ENCODE measurements around the gene INS. TPM values are rescaled to one million over a fixed set of nuclear protein-coding genes. Genes with fewer than 3 reads are reported as not detected.

INS gene
- total RNA-seq, 1 experiment from 2014 or later: not detected

DNA sequence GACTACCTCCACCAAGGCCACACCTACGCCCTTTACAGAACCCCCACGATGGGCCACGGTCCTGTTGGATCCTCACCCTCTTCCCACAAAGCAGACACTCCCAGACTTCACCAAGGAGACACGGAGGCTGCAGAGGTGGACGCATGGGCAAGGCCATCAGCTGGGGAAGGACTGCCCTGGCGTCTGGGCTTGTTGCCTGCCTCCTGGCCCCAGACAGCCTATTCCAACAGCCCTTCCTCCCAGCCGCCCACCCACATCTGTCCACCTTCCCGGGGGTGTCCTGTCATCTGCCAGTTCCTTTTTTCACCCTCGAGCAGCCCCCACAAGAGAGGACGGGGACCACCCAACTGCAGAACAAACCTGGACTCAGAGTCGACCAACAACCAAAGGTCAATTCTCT is 39.5 kb upstream of the INS start:
- no peaks in the 10 kb centered on the region for H3K9me3 ChIP-seq (ENCODE audit: low read depth, low read length, poor library complexity, severe bottlenecking)
- DNase-seq (ENCODE audit: low spot score): no peak
- no peak overlapping the region for H3K27ac ChIP-seq (ENCODE audit: low read depth, low read length, poor library complexity, severe bottlenecking)
- BruUV-seq (replicated peaks): no TSS peak
- intact Hi-C loops (cut with micrococcal nuclease; ENCODE audit: unreplicated experiment): no loop called here
- CTCF ChIA-PET: no interaction called here
- H3K4me3 ChIP-seq (ENCODE audit: low read depth, low read length, poor library complexity, severe bottlenecking): no peak overlapping the region
- H3K27me3 ChIP-seq (replicated peaks; ENCODE audit: insufficient read depth, low read depth, low read length, poor library complexity): no peaks in the 10 kb centered on the region
- H3K36me3 ChIP-seq (ENCODE audit: insufficient read depth, low read length, poor library complexity, severe bottlenecking): no peaks in the 10 kb centered on the region
- TF ChIP-seq, protein P1, sequence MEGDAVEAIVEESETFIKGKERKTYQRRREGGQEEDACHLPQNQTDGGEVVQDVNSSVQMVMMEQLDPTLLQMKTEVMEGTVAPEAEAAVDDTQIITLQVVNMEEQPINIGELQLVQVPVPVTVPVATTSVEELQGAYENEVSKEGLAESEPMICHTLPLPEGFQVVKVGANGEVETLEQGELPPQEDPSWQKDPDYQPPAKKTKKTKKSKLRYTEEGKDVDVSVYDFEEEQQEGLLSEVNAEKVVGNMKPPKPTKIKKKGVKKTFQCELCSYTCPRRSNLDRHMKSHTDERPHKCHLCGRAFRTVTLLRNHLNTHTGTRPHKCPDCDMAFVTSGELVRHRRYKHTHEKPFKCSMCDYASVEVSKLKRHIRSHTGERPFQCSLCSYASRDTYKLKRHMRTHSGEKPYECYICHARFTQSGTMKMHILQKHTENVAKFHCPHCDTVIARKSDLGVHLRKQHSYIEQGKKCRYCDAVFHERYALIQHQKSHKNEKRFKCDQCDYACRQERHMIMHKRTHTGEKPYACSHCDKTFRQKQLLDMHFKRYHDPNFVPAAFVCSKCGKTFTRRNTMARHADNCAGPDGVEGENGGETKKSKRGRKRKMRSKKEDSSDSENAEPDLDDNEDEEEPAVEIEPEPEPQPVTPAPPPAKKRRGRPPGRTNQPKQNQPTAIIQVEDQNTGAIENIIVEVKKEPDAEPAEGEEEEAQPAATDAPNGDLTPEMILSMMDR (conservative IDR thresholded peaks at IDR 0.05; ENCODE audit: low read depth, low read length): no peak
- TF ChIP-seq EZH2 (IDR thresholded peaks at IDR 0.05; ENCODE audit: borderline replicate concordance, low read depth, low read length, poor library complexity, severe bottlenecking): no peak
- H3K4me1 ChIP-seq (ENCODE audit: insufficient read depth, low read length, poor library complexity, severe bottlenecking): no peaks in the 10 kb centered on the region
- POLR2A ChIA-PET (ENCODE audit: low non-redundant PET): no interaction called here

DNA sequence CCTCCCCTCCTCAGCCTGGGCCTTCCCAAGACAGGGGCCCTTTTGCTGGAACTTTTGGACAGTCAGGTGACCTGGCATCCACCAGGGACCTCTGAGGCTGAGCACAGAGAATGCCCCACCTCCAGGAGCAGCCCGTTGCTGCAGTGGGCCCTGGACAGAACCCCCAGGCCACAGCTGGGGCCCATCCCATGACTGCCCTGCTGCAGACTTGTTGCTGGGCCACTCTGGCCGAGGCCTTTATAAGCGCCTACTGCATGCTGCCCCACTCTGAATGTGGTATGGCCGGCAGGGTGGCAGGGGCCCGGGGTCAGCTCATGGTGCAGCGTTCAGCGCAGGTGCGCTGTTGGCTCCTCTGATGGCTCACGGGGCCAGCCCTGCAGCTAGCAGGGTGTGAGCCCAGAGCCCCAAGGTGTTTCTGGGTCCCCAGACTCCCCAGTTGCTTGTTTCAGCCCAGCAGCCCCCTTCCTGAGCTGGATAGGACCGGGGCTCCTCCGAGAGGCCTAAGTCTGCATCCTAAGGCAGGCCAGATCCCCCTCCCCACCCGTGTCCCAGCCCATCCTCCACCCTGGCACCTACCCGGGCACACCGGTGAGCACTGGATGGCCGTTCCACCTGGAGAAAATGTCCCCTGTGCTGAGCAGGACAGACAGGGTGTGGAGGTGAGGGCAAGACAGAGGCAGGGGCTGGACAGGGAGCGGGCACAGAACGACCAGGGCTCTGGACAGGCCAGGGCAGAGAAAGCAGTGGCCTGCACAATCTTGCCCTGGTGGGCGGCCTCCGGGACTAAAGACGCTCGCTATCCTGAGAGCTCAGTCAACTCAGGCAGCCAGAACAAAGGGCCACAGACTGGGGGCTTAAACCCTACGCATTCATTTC is 38.7 kb upstream of the INS start:
- Histone ChIP-seq H3K36me3 (ENCODE audit: insufficient read depth, low read length, poor library complexity, severe bottlenecking) (no peaks in the 10 kb centered on the region), H3K9me3 (ENCODE audit: low read depth, low read length, poor library complexity, severe bottlenecking) (no peaks in the 10 kb centered on the region), H3K27me3 (replicated peaks; ENCODE audit: insufficient read depth, low read depth, low read length, poor library complexity) (no peaks in the 10 kb centered on the region), H3K4me3 (ENCODE audit: low read depth, low read length, poor library complexity, severe bottlenecking) (no peak overlapping the region), H3K4me1 (ENCODE audit: insufficient read depth, low read length, poor library complexity, severe bottlenecking) (no peaks in the 10 kb centered on the region), H3K27ac (ENCODE audit: low read depth, low read length, poor library complexity, severe bottlenecking) (no peak overlapping the region)
- POLR2A ChIA-PET (ENCODE audit: low non-redundant PET): no interaction called here
- CTCF ChIA-PET: interaction anchor here (1.2 kb wide), 1 partner anchor 220 kb away, joined by 3 read pairs; no protein-coding TSS in a partner anchor
- no TSS peak for BruUV-seq (replicated peaks)
- TF ChIP-seq EZH2 (IDR thresholded peaks at IDR 0.05; ENCODE audit: borderline replicate concordance, low read depth, low read length, poor library complexity, severe bottlenecking): no peak
- TF ChIP-seq, protein P1 (conservative IDR thresholded peaks at IDR 0.05; ENCODE audit: low read depth, low read length): no peak
- intact Hi-C loops (cut with micrococcal nuclease; ENCODE audit: unreplicated experiment): loop anchor here (10.0 kb wide), 1 partner anchor 335 kb away; no protein-coding TSS in a partner anchor
- DNase-seq (ENCODE audit: low spot score): no peak

DNA sequence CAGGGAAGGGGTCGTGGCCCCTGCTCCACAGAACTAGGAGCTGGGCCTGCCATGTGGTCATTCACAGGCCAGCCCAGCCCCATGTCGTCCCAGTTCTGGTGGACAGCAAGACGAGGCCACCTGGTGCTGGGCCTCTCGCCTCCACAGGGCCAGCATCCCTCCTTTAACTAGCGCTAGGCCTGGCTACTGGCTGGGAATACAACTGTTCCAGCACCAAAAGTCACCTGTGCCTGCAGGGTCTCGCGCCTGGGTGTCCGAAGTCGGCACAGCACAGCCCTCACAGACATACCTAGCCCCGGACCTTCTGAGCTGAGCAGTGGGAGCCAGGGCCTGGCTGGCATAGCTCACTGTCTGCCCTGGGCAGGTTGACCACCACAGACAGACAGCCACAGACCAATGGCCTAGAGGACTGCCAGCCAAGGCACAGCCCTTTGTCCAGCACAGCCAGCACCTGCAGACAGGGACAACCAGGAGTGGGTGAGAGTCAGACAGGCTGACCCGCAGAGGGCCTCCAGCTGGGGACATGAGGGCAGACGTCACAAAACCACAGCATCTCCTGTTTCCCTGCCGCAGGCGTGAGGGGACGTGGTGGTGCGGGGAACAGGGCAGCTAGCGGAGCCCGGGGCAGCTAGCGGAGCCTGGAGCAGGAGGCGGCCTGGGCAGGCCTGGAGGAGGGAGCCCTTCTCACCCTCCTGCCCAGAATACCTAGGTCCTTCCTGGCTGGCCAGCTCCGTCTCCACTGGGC is 37.8 kb upstream of the INS start:
- BruUV-seq (replicated peaks): no TSS peak
- POLR2A ChIA-PET (ENCODE audit: low non-redundant PET): no interaction called here
- DNase-seq (ENCODE audit: low spot score): no peak
- no peaks in the 10 kb centered on the region for H3K36me3 ChIP-seq (ENCODE audit: insufficient read depth, low read length, poor library complexity, severe bottlenecking)
- H3K27ac ChIP-seq (ENCODE audit: low read depth, low read length, poor library complexity, severe bottlenecking): no peak overlapping the region
- intact Hi-C loops (cut with micrococcal nuclease; ENCODE audit: unreplicated experiment): loop anchor here (10.0 kb wide), 1 partner anchor 336 kb away; no protein-coding TSS in a partner anchor
- no peak overlapping the region for H3K4me3 ChIP-seq (ENCODE audit: low read depth, low read length, poor library complexity, severe bottlenecking)
- H3K9me3 ChIP-seq (ENCODE audit: low read depth, low read length, poor library complexity, severe bottlenecking): no peaks in the 10 kb centered on the region
- TF ChIP-seq EZH2 (IDR thresholded peaks at IDR 0.05; ENCODE audit: borderline replicate concordance, low read depth, low read length, poor library complexity, severe bottlenecking): no peak
- TF ChIP-seq, protein P1 (conservative IDR thresholded peaks at IDR 0.05; ENCODE audit: low read depth, low read length): no peak
- CTCF ChIA-PET: interaction anchor here (1.2 kb wide), 1 partner anchor 221 kb away, joined by 3 read pairs; no protein-coding TSS in a partner anchor
- no peaks in the 10 kb centered on the region for H3K4me1 ChIP-seq (ENCODE audit: insufficient read depth, low read length, poor library complexity, severe bottlenecking)
- no peaks in the 10 kb centered on the region for H3K27me3 ChIP-seq (replicated peaks; ENCODE audit: insufficient read depth, low read depth, low read length, poor library complexity)
